Keratinocyte (primary cell): ENCODE data around the gene EYA3.

Experiments
- CTCF ChIP-seq, 3 experiments: IDR thresholded peaks in 1 of 3; conservative IDR thresholded peaks in 1 of 3; optimal IDR thresholded peaks in 1 of 3; 2 replicates in 2 of 3; 3 replicates in 1 of 3; pipeline versions ENCODE3 to v1.5.1; 2011; ENCODE audit warnings: low read length in 3 of 3, mild to moderate bottlenecking in 3 of 3, moderate library complexity in 2 of 3, control low read depth in 1 of 3, inconsistent platforms in 1 of 3; ENCODE audit not compliant: insufficient read depth in 2 of 3; ENCODE audit errors: extremely low read depth in 1 of 3
- EZH2 ChIP-seq: IDR thresholded peaks from one replicate; pipeline ENCODE4 v1.6.1; 2012; ENCODE audit warnings: inconsistent platforms, mild to moderate bottlenecking, low read length, moderate library complexity

- TF ChIP-seq CTCF (optimal IDR thresholded peaks at IDR 0.05 in 1 of 3, IDR thresholded peaks at IDR 0.05 in 1 of 3, conservative IDR thresholded peaks at IDR 0.05 in 1 of 3; ENCODE audit: extremely low read depth in 1 of 3, insufficient read depth in 2 of 3, low read length in 3 of 3) (no peak), EZH2 (no peak)
Measured at GRCh38 chr1:27945020-27945419, 143.4 kb downstream of the EYA3 start.
